ENCODE measurements around the gene TRIM8.

DNA sequence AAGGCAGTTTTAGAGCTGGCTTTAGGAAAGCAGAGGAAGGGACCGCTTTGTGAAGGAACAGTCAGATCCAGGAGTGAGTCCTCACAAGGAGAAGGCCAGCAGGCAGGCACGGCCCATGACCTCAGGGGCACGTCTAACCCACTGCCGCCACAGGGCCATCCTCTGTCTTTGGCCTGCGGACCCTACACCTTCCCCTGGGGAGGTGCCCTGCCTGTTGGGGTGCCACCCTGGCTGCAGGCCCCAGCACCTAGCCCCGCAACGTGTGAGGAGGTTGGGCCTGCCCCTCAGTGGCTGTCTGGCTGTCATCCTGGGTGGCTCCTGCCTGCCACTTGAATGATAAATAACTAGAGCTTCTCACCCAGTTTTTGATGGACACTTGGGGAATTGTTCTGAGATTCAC is 31.0 kb upstream of the TRIM8 start:
- TF ChIP-seq, protein P1, sequence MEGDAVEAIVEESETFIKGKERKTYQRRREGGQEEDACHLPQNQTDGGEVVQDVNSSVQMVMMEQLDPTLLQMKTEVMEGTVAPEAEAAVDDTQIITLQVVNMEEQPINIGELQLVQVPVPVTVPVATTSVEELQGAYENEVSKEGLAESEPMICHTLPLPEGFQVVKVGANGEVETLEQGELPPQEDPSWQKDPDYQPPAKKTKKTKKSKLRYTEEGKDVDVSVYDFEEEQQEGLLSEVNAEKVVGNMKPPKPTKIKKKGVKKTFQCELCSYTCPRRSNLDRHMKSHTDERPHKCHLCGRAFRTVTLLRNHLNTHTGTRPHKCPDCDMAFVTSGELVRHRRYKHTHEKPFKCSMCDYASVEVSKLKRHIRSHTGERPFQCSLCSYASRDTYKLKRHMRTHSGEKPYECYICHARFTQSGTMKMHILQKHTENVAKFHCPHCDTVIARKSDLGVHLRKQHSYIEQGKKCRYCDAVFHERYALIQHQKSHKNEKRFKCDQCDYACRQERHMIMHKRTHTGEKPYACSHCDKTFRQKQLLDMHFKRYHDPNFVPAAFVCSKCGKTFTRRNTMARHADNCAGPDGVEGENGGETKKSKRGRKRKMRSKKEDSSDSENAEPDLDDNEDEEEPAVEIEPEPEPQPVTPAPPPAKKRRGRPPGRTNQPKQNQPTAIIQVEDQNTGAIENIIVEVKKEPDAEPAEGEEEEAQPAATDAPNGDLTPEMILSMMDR (IDR thresholded peaks at IDR 0.05; ENCODE audit: low read depth, low read length, poor library complexity, severe bottlenecking), result no peak
- no peak for TF ChIP-seq EZH2phosphoT487 (IDR thresholded peaks at IDR 0.05; ENCODE audit: borderline replicate concordance, low read length)
